ENCODE results near the gene TPRX1. TPM values are rescaled to one million over a fixed set of nuclear protein-coding genes. Genes with fewer than 3 reads are reported as not detected.
"Not testable (repeated sequence)": the region's sequence is repeated elsewhere in the genome, so short reads cannot be mapped to it uniquely, and the experiment has no call there.

TPRX1 gene
- total RNA-seq, 1 donor from 2014 or later = not detected

DNA sequence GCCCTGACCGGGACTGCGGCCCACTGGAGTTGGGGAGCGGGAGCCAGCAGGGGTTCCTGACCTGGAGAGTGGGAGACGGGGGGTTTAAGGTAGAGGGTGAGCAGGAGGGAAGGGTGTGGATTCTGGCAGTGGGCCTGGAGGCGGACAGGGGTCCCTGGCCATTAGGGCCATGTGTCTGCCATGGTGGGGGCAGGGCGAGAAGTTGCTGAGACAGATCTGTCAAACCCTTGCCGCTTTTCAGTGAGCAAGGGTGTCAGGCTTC is 38.1 kb downstream of the TPRX1 start:
- no peak for DNase-seq
- no peak for TF ChIP-seq CTCF (IDR thresholded peaks at IDR 0.05; ENCODE audit: borderline replicate concordance)
- Histone ChIP-seq H3K27ac (replicated peaks) (no peak overlapping the region), H3K36me3 (no peaks in the 10 kb centered on the region), H3K9me3 (replicated peaks) (no peaks in the 10 kb centered on the region), H3K4me3 (no peak overlapping the region), H3K4me1 (peaks cover 17% of the 10 kb centered on the region), H3K27me3 (ENCODE audit: low read depth) (no peaks in the 10 kb centered on the region)
- intact Hi-C loops (cut with micrococcal nuclease) = no loop called here

GRCh38 chr19:47765523-47766358 is 38.6 kb downstream of the TPRX1 start:
- Histone ChIP-seq H3K4me1 (peaks cover 17% of the 10 kb centered on the region), H3K27ac (replicated peaks) (no peak overlapping the region), H3K27me3 (ENCODE audit: low read depth) (no peaks in the 10 kb centered on the region), H3K4me3 (no peak overlapping the region), H3K36me3 (no peaks in the 10 kb centered on the region), H3K9me3 (replicated peaks) (no peaks in the 10 kb centered on the region)
- intact Hi-C loops (cut with micrococcal nuclease) = no loop called here
- DNase-seq = peak; percentile 75
- peak; percentile 90 for TF ChIP-seq CTCF (IDR thresholded peaks at IDR 0.05; ENCODE audit: borderline replicate concordance)

- H3K27me3 ChIP-seq (ENCODE audit: low read depth); H3K9me3 ChIP-seq (replicated peaks); H3K36me3 ChIP-seq; DNase-seq; H3K4me3 ChIP-seq; H3K27ac ChIP-seq (replicated peaks); intact Hi-C loops (cut with micrococcal nuclease): not testable (repeated sequence)
- H3K4me1 ChIP-seq = peaks cover 17% of the 10 kb centered on the region
Observed at GRCh38 chr19:47764705-47765104, 39.6 kb downstream of the TPRX1 start.

DNA sequence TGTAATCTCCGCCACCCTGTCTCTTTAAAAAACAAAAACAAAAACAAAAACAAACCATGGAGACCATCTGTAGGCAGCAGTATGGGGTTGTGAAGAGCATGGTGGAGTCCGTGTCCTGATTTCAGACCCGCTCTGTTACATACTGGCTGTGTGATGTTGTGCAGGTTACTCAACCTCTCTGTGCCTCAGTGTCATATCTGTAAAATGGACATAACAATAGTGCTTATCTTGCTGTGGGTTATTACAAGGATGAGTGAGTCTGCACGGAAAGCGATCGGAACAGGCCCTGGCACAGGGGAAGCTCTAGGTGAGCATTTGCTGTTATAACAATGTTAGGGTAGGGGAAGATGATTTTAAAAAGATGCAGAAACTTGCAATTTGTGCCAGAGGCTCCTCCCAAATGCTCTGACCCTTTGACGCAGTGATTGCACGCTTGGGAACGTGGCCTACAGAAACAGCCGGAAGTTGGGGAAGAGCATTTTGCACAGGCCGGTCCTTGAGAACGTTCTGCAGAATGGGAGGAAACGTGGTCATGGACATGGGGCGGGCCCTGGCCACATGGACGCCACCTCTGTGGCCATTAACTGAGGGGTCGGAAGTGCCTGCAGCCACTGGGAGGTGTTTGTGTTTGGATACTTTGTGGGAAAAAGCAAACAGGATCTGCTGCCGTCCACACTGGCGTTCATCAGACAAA is 41.6 kb downstream of the TPRX1 start:
- Histone ChIP-seq H3K27ac (replicated peaks) (peak overlapping the region; percentile 79), H3K36me3 (peaks cover 25% of the 10 kb centered on the region), H3K4me3 (no peak overlapping the region), H3K27me3 (ENCODE audit: low read depth) (no peaks in the 10 kb centered on the region), H3K4me1 (peaks cover 17% of the 10 kb centered on the region), H3K9me3 (replicated peaks) (peaks cover 5% of the 10 kb centered on the region)
- peak; percentile 46 for DNase-seq
- intact Hi-C loops (cut with micrococcal nuclease) = no loop called here
- TF ChIP-seq CTCF (IDR thresholded peaks at IDR 0.05; ENCODE audit: borderline replicate concordance) = no peak

- Histone ChIP-seq H3K9me3 (replicated peaks) (peaks cover 5% of the 10 kb centered on the region), H3K27ac (replicated peaks) (peak overlapping the region; percentile 79), H3K4me1 (peaks cover 17% of the 10 kb centered on the region), H3K27me3 (ENCODE audit: low read depth) (no peaks in the 10 kb centered on the region), H3K4me3 (no peak overlapping the region), H3K36me3 (peaks cover 31% of the 10 kb centered on the region)
- TF ChIP-seq CTCF (IDR thresholded peaks at IDR 0.05; ENCODE audit: borderline replicate concordance) = no peak
- intact Hi-C loops (cut with micrococcal nuclease) = no loop called here
- DNase-seq = no peak
Observed at GRCh38 chr19:47762151-47762550, 42.2 kb downstream of the TPRX1 start.

DNA sequence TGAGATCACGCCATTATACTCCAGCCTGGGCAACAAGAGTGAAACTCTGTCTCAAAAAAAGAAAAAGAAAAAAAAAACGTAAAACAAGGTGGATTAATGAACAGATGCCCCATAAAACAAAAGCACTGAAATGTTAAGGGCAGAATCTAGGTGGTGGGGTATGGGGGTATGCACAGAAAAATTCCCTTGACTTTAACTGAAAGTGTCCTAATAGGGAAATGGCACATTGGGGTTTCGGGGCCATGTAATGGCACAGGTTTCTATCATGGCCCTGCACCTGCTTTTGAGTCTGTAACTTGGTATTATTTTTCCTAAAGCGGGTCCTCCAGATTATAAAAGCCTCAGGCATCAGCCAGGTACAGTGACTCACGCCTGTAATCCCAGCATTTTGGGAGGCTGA is 42.8 kb downstream of the TPRX1 start:
- Histone ChIP-seq H3K27ac (replicated peaks) (no peak overlapping the region), H3K36me3 (peaks cover 37% of the 10 kb centered on the region), H3K27me3 (ENCODE audit: low read depth) (no peaks in the 10 kb centered on the region), H3K9me3 (replicated peaks) (peaks cover 5% of the 10 kb centered on the region), H3K4me1 (peaks cover 17% of the 10 kb centered on the region), H3K4me3 (no peak overlapping the region)
- no peak for TF ChIP-seq CTCF (IDR thresholded peaks at IDR 0.05; ENCODE audit: borderline replicate concordance)
- DNase-seq = no peak
- intact Hi-C loops (cut with micrococcal nuclease) = no loop called here

Data from left ventricle myocardium inferior (tissue), 1 donor.